ENCODE measurements around the gene RHOBTB3. TPM values are rescaled to one million over a fixed set of nuclear protein-coding genes. Genes with fewer than 3 reads are reported as not detected.

The RHOBTB3 gene
- total RNA-seq, 1 experiment from 2014 or later: 84.3 TPM

DNA sequence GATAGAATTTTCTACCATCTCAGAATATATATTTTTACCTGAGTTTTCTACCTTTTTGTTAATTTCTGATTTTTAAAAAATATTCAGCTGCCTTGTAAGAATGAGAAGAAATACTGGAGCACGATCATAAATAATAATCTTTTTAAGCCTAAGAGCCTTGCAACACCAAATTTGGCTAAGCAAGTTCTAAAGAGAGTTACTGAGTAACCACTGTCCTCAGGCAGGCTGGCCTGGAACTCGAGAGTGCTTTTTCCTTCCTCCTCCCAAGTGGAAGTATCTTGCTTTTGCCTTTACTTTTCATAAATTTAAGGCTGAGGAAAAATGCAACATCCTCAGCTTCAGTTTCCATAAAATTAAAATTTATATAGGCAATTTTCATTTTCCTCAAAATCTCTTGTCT is 70.4 kb downstream of the RHOBTB3 start:
- H4K20me1 ChIP-seq (ENCODE audit: insufficient read depth): no peaks in the 10 kb centered on the region
- ChIA-PET RAD21 (ENCODE audit: low non-redundant PET in 1 of 2, low total read pairs in 2 of 2, uncharacterized antibody in 2 of 2, unreplicated experiment in 2 of 2) (no interaction called here), CTCF (no interaction called here), POLR2A (no interaction called here)
- no peaks in the 10 kb centered on the region for H3K4me1 ChIP-seq (ENCODE audit: control insufficient read depth in 1 of 2, insufficient read depth in 2 of 2, low read length in 2 of 2)
- H3K4me3 ChIP-seq (replicated peaks in 1 of 2; ENCODE audit: low read depth in 1 of 2, low read length in 2 of 2): no peak overlapping the region
- TF ChIP-seq POLR2A (IDR thresholded peaks at IDR 0.05; ENCODE audit: borderline replicate concordance, extremely low read depth, insufficient read depth, insufficient read length) (no peak), RAD21 (IDR thresholded peaks at IDR 0.05; ENCODE audit: low read depth) (no peak)
- no peak overlapping the region for H3K9ac ChIP-seq (ENCODE audit: low read length)
- no peak overlapping the region for H2AFZ ChIP-seq (ENCODE audit: low read depth, low read length, poor library complexity, severe bottlenecking)
- 0 out of 4 replicates have a peak, but pooled peaks cover 0 to 4% of the 10 kb centered on the region in 2 experiments for H3K36me3 ChIP-seq (ENCODE audit: control insufficient read depth in 1 of 2, insufficient read depth in 2 of 2, low read length in 2 of 2)
- intact Hi-C loops (cut with micrococcal nuclease): no loop called here
- no peak for ATAC-seq
- H3K9me3 ChIP-seq (ENCODE audit: control insufficient read depth in 1 of 2, insufficient read depth in 1 of 2, low read depth in 1 of 2, low read length in 2 of 2): no peaks in the 10 kb centered on the region
- H3K9me2 ChIP-seq (ENCODE audit: insufficient read depth): no peaks in the 10 kb centered on the region
- H3K4me2 ChIP-seq (ENCODE audit: low read length): no peak overlapping the region
- DNase-seq (ENCODE audit: low read depth, low spot score): no peak
- H3K27me3 ChIP-seq (ENCODE audit: insufficient read depth, low read length): no peaks in the 10 kb centered on the region
- H3K27ac ChIP-seq (ENCODE audit: low read depth, low read length): no peak overlapping the region
- BruUV-seq (replicated peaks): no TSS peak
- H3K79me2 ChIP-seq (ENCODE audit: insufficient read depth, low read length): no peaks in the 10 kb centered on the region

DNA sequence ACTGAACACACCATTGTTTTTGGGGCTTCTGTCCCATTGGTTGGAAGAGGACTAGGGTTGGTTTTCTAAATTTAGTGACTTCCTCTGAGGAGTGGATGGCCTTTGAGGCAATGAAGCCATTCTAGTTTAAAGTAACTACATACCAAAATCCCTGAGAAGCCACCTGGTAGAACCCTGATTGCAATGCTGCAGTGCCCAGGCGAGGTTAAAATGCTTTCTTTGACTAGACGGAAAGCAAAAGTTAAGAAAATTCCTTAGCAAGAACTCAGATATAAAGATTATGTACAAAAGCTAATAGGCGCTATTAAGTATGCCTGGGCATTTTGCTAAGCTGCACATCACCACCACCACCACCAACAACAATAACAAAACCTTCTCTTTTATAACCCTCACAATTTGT is 70.8 kb downstream of the RHOBTB3 start:
- intact Hi-C loops (cut with micrococcal nuclease): no loop called here

More for the DNA sequence above, 70.8 kb downstream of the RHOBTB3 start:
- no peak for ATAC-seq
- ChIA-PET CTCF (no interaction called here), POLR2A (no interaction called here), RAD21 (ENCODE audit: low non-redundant PET in 1 of 2, low total read pairs in 2 of 2, uncharacterized antibody in 2 of 2, unreplicated experiment in 2 of 2) (no interaction called here)
- Histone ChIP-seq H3K9me2 (ENCODE audit: insufficient read depth) (no peaks in the 10 kb centered on the region), H3K4me3 (replicated peaks in 1 of 2; ENCODE audit: low read depth in 1 of 2, low read length in 2 of 2) (no peak overlapping the region), H3K9me3 (ENCODE audit: control insufficient read depth in 1 of 2, insufficient read depth in 1 of 2, low read depth in 1 of 2, low read length in 2 of 2) (no peaks in the 10 kb centered on the region), H3K27me3 (ENCODE audit: insufficient read depth, low read length) (no peaks in the 10 kb centered on the region), H3K4me1 (ENCODE audit: control insufficient read depth in 1 of 2, insufficient read depth in 2 of 2, low read length in 2 of 2) (no peaks in the 10 kb centered on the region), H3K4me2 (ENCODE audit: low read length) (no peak overlapping the region), H3K79me2 (ENCODE audit: insufficient read depth, low read length) (no peaks in the 10 kb centered on the region), H4K20me1 (ENCODE audit: insufficient read depth) (no peaks in the 10 kb centered on the region), H3K36me3 (ENCODE audit: control insufficient read depth in 1 of 2, insufficient read depth in 2 of 2, low read length in 2 of 2) (0 out of 4 replicates have a peak, but pooled peaks cover 0 to 4% of the 10 kb centered on the region in 2 experiments), H2AFZ (ENCODE audit: low read depth, low read length, poor library complexity, severe bottlenecking) (no peak overlapping the region), H3K9ac (ENCODE audit: low read length) (no peak overlapping the region), H3K27ac (ENCODE audit: low read depth, low read length) (no peak overlapping the region)
- DNase-seq (ENCODE audit: low read depth, low spot score): no peak
- no TSS peak for BruUV-seq (replicated peaks)
- TF ChIP-seq ZFX (IDR thresholded peaks at IDR 0.05) (no peak), ELF1 (IDR thresholded peaks at IDR 0.05; ENCODE audit: borderline replicate concordance, low read depth) (no peak), EGR1 (IDR thresholded peaks at IDR 0.05; ENCODE audit: low read depth) (no peak), POLR2AphosphoS5 (IDR thresholded peaks at IDR 0.05; ENCODE audit: low read depth, low read length) (no peak)
